GM12878 (cell line): ENCODE measurements around the gene TSC22D3. TPM values are rescaled to one million over a fixed set of nuclear protein-coding genes. Genes with fewer than 3 reads are reported as not detected.
A peak's percentile ranks its signal among the peaks of the same experiment; 100 is the strongest.

Source experiments
- ATAC-seq: fragments of 200-7000 bp; cut with Tn5 transposase; 3 replicates; pipeline ENCODE4 v1.9.1; 2020; ENCODE audit warnings: mild to moderate bottlenecking, moderate library complexity
- BruUV-seq: library from RNA; stranded (reverse); fragments of 400-500 nt; replicated peaks from 2 replicates; lab custom pipeline; 2021; lab: Mats Ljungman, UMichigan
- CTCF ChIA-PET: fragments of 300-600 bp; sonication (Branson Sonifier 250); formaldehyde crosslinking; extraction: SDS; loops from one replicate; lab custom pipeline; 2021; ENCODE audit warnings: inconsistent platforms; lab: Yijun Ruan, JAX
- POLR2A ChIA-PET: fragments of 350-600 bp; formaldehyde crosslinking; extraction: SDS; loops from one replicate; lab custom pipeline; 2021; ENCODE audit warnings: inconsistent platforms; lab: Charles Lee
- RAD21 ChIA-PET: fragments of 300-600 bp; sonication (Branson Sonifier 250); formaldehyde crosslinking; loops from one replicate; lab custom pipeline; 2023; ENCODE audit warnings: antibody characterized with exemption; ENCODE audit not compliant: unreplicated experiment; lab: Charles Lee
- SMC1A ChIA-PET: fragments of 300-600 bp; sonication (Branson Sonifier 250); formaldehyde crosslinking; loops from one replicate; lab custom pipeline; 2023; ENCODE audit not compliant: unreplicated experiment, uncharacterized antibody; lab: Charles Lee
- DNase-seq: peaks from one replicate; pipeline ENCODE4 v3.0.0-alpha.2; 2011; ENCODE audit warnings: low read depth, low spot score
- FAIRE-seq: peaks from 3 replicates; lab custom pipeline; 2011; peaks lifted over from hg19 to GRCh38; lab: Jason Lieb, UNC
- H2AFZ ChIP-seq: 2 replicates; pipeline ENCODE4 v1.6.0; 2011; ENCODE audit warnings: low read depth, low read length, control low read depth; ENCODE audit not compliant: control insufficient read depth
- H3K27ac ChIP-seq: 2 replicates; pipeline ENCODE4 v1.5.1; 2011; ENCODE audit warnings: control low read depth; ENCODE audit not compliant: control insufficient read depth, insufficient read depth
- H3K27me3 ChIP-seq, 2 experiments: replicated peaks in 1 of 2; 2 replicates each; pipeline versions ENCODE4 v1.6.0 to v1.6.1; 2011; ENCODE audit warnings: low read length in 1 of 2; ENCODE audit not compliant: control insufficient read depth in 2 of 2, insufficient read depth in 2 of 2
- H3K36me3 ChIP-seq, 2 experiments: 2 replicates each; pipeline ENCODE4 v1.5.1; 2011; ENCODE audit warnings: low read length in 1 of 2; ENCODE audit not compliant: control insufficient read depth in 2 of 2, insufficient read depth in 2 of 2
- H3K4me1 ChIP-seq: 2 replicates; pipeline ENCODE4 v1.6.1; 2011; ENCODE audit warnings: mild to moderate bottlenecking, low read length, moderate library complexity, mixed read lengths; ENCODE audit not compliant: control insufficient read depth, insufficient read depth
- H3K4me2 ChIP-seq: 2 replicates; pipeline ENCODE4 v1.6.0; 2011; ENCODE audit warnings: control low read depth; ENCODE audit not compliant: control insufficient read depth, insufficient read depth
- H3K4me3 ChIP-seq: fragments of 200-600 bp; sonication (generic); 2 replicates; pipeline ENCODE4 v1.5.1; 2016
- H3K79me2 ChIP-seq: 2 replicates; pipeline ENCODE4 v1.6.0; 2011; ENCODE audit warnings: low read length; ENCODE audit not compliant: control insufficient read depth, insufficient read depth
- H3K9ac ChIP-seq: 2 replicates; pipeline ENCODE4 v1.8.0; 2011; ENCODE audit warnings: low read length, control low read depth, mixed read lengths; ENCODE audit not compliant: control insufficient read depth, insufficient read depth
- H3K9me3 ChIP-seq: replicated peaks from 3 replicates; pipeline ENCODE4 v1.5.1; 2011; ENCODE audit warnings: mild to moderate bottlenecking, low read length; ENCODE audit not compliant: control insufficient read depth, insufficient read depth
- H4K20me1 ChIP-seq: 2 replicates; pipeline ENCODE4 v1.6.0; 2011; ENCODE audit not compliant: control insufficient read depth, insufficient read depth
- BACH1 ChIP-seq: fragments of 450-650 bp; IDR thresholded peaks from 2 replicates; pipeline ENCODE4 v1.6.1; 2017; ENCODE audit warnings: mild to moderate bottlenecking, borderline replicate concordance
- BCL11A ChIP-seq: IDR thresholded peaks from 2 replicates; pipeline ENCODE4 v1.6.1; 2011; ENCODE audit warnings: low read depth, low read length
- IRF3 ChIP-seq: fragments of 450-650 bp; IDR thresholded peaks from 2 replicates; pipeline ENCODE4 v1.6.1; 2014; ENCODE audit warnings: mild to moderate bottlenecking
- LARP7 ChIP-seq: fragments of 450-650 bp; IDR thresholded peaks from 2 replicates; pipeline ENCODE4 v1.6.1; 2017; ENCODE audit warnings: mild to moderate bottlenecking
- NR2C1 ChIP-seq: fragments of 450-650 bp; IDR thresholded peaks from 2 replicates; pipeline ENCODE4 v1.6.1; 2017; ENCODE audit warnings: antibody characterized with exemption, mild to moderate bottlenecking, moderate library complexity
- PAX5 ChIP-seq: IDR thresholded peaks from 2 replicates; pipeline ENCODE4 v1.6.1; 2011; ENCODE audit warnings: low read depth, low read length, borderline replicate concordance
- POLR2A ChIP-seq: IDR thresholded peaks from 2 replicates; pipeline ENCODE4 v1.6.1; 2011; ENCODE audit warnings: low read depth, mild to moderate bottlenecking, low read length
- POU2F2 ChIP-seq: IDR thresholded peaks from 3 replicates; pipeline ENCODE4 v1.6.1; 2011; ENCODE audit warnings: low read depth, mild to moderate bottlenecking, low read length, borderline replicate concordance
- RELA ChIP-seq: fragments of 450-650 bp; IDR thresholded peaks from 2 replicates; pipeline ENCODE4 v1.8.0; 2014; ENCODE audit warnings: borderline replicate concordance; ENCODE audit not compliant: partially characterized antibody
- SMARCA5 ChIP-seq: fragments of 450-650 bp; IDR thresholded peaks from 2 replicates; pipeline ENCODE4 v1.6.1; 2017; ENCODE audit warnings: mild to moderate bottlenecking
- SREBF2 ChIP-seq: IDR thresholded peaks from 2 replicates; pipeline ENCODE4 v1.6.1; 2012; ENCODE audit warnings: mild to moderate bottlenecking, low read length
- TCF12 ChIP-seq: IDR thresholded peaks from 2 replicates; pipeline ENCODE4 v1.6.1; 2011; ENCODE audit warnings: low read depth, mild to moderate bottlenecking, low read length
- WRNIP1 ChIP-seq: IDR thresholded peaks from 2 replicates; pipeline ENCODE4 v1.6.1; 2011; ENCODE audit warnings: low read depth, low read length, improper control_type of control experiment, borderline replicate concordance
- YBX1 ChIP-seq: fragments of 450-650 bp; IDR thresholded peaks from 2 replicates; pipeline ENCODE4 v1.6.1; 2016; ENCODE audit warnings: antibody characterized with exemption
- WGBS: methylation state at CpG from one replicate; pipeline ENCODE4 v1.1.6; 2016; ENCODE audit warnings: low lambda C conversion rate; ENCODE audit not compliant: insufficient replicate concordance, insufficient coverage; ENCODE audit errors: missing lambda C conversion rate; 5-methylcytosine and 5-hydroxymethylcytosine counted together
- in situ Hi-C: fragments of 300-500 bp; cut with MboI; formaldehyde crosslinking; loops from 9 replicates; pipeline ENCODE4 v1.14.3; 2018; ENCODE audit warnings: mixed read lengths
- intact Hi-C: fragments of 100-400 bp; cut with micrococcal nuclease; formaldehyde crosslinking; loops from one replicate; pipeline ENCODE4 v1.14.2; 2022; ENCODE audit not compliant: unreplicated experiment
- polyA plus RNA-seq, 11 experiments: library from polyadenylated mRNA; depleted of rRNA in 4 of 11; unstranded in 6 of 11; stranded (reverse) in 5 of 11; fragments of >200 nt; fragmentation: Nextera tagmentation in 4 of 11; fragmentation: Illumina TruSeq in 1 of 11; extraction: Ambion mirVana in 4 of 11; extraction: Trizol in 1 of 11; gene quantifications; 1 replicate in 1 of 11; 2 replicates in 10 of 11; pipeline versions ENCODE4 v1.2.1 to v1.2.3, GENCODE V29; 2011 to 2016; ENCODE audit warnings: inconsistent platforms in 2 of 11, missing spikeins in 2 of 11, low read depth in 1 of 11
- total RNA-seq, 4 experiments: library from RNA; depleted of rRNA in 3 of 4; stranded (reverse); fragments of >200 nt in 3 of 4; fragmentation: Illumina TruSeq in 1 of 4; extraction: Trizol in 1 of 4; gene quantifications; 2 replicates each; pipeline versions ENCODE4 v1.2.1 to v1.2.3, GENCODE V29; 2013 to 2021
- TF ChIP-seq, protein P1 (sequence below): fragments of 450-650 bp; IDR thresholded peaks from 2 replicates; pipeline ENCODE4 v1.6.1; 2018; ENCODE audit warnings: borderline replicate concordance, mild to moderate bottlenecking; ENCODE audit not compliant: partially characterized antibody
- TF ChIP-seq, protein P2 (sequence below): fragments of 150-350 bp; IDR thresholded peaks from 2 replicates; pipeline ENCODE4 v1.6.1; 2016; ENCODE audit warnings: low read depth, low read length

Gene TSC22D3
- total and polyA plus RNA-seq, 10 of the 15 experiments (the other 5 are each of a cell fraction or from before 2014, with no cell fraction given) = 4.6 to 122 (median 16.1) TPM

DNA sequence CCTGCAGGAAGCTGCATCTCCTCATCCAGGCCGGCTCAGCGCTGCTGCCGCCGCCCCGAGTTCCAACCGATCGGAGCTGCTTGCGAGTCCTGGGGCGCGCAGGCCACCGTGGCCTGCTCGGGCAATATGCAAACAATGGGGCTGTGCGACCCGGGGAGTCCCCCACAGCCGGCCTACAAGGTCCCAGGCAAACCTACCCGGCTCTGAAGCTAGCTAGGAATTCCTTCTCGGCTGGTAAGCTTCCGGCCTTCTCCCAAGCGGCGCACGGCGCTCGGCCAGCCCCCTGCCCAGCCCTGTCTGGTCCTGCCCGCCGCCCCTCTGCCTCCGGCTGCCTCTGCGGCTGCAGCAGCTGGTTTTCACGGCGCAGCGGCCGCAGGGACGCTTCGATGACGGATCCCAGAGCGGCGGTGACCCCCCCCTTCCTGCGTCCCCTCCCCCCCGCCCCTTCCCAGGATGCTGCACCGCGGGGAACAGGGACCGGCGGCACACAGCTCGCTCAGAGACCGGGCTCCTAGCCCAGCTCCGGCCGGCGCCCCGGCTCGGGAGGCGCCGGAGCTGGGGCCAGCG, 59.4 kb downstream of the TSC22D3 start:
- TSS peak; percentile 65 for BruUV-seq
- Histone ChIP-seq H2AFZ (no peak overlapping the region), H3K4me2 (peak overlapping the region; percentile 80), H3K4me3 (peak overlapping the region; percentile 81), H3K79me2 (peaks cover 17% of the 10 kb centered on the region), H3K36me3 (no peaks in the 10 kb centered on the region), H3K9ac (peak overlapping the region; percentile 73), H4K20me1 (peaks cover 4% of the 10 kb centered on the region; the same call in 1 of the 2 replicates), H3K27me3 (no peaks in the 10 kb centered on the region), H3K9me3 (no peaks in the 10 kb centered on the region; the same call in 2 of the 3 replicates), H3K4me1 (peaks cover 23% of the 10 kb centered on the region), H3K27ac (peak overlapping the region; percentile 86)
- intact Hi-C loops (loop anchor here (5.0 kb wide), 2 partner anchors 46 to 824 kb away; no protein-coding TSS in a partner anchor), in situ Hi-C loops (no loop called here)
- ATAC-seq = peak; percentile 30
- 40% methylated on average over 29 of the region's 52 CpGs for WGBS
- no peak for FAIRE-seq
- no peak for DNase-seq
- ChIA-PET RAD21 (interaction anchor here (0.6 to 15.7 kb wide), 10 partner anchors 8 to 88 kb away, joined by 3 to 444 read pairs (median 8); partner anchors contain the start of genes NCBP2L, PRPS1 and TSC22D3), CTCF (interaction anchor here (0.7 to 9.1 kb wide), 9 partner anchors 11 to 61 kb away, joined by 3 to 273 read pairs (median 9); partner anchors contain the start of gene NCBP2L), SMC1A (interaction anchor here (1.0 to 16.4 kb wide), 13 partner anchors 7 to 88 kb away, joined by 3 to 425 read pairs (median 5); partner anchors contain the start of genes NCBP2L, PRPS1 and TSC22D3), POLR2A (interaction anchor here (1.0 to 18.2 kb wide), 9 partner anchors 13 to 59 kb away, joined by 3 to 287 read pairs (median 4); partner anchors contain the start of gene TSC22D3)
- 0 out of 2 replicates have a peak, but pooled peaks have one; percentile 64 for TF ChIP-seq LARP7
- TF ChIP-seq NR2C1 = no peak
- TF ChIP-seq WRNIP1 = no peak
- no peak for TF ChIP-seq PAX5
- TF ChIP-seq, protein P1, sequence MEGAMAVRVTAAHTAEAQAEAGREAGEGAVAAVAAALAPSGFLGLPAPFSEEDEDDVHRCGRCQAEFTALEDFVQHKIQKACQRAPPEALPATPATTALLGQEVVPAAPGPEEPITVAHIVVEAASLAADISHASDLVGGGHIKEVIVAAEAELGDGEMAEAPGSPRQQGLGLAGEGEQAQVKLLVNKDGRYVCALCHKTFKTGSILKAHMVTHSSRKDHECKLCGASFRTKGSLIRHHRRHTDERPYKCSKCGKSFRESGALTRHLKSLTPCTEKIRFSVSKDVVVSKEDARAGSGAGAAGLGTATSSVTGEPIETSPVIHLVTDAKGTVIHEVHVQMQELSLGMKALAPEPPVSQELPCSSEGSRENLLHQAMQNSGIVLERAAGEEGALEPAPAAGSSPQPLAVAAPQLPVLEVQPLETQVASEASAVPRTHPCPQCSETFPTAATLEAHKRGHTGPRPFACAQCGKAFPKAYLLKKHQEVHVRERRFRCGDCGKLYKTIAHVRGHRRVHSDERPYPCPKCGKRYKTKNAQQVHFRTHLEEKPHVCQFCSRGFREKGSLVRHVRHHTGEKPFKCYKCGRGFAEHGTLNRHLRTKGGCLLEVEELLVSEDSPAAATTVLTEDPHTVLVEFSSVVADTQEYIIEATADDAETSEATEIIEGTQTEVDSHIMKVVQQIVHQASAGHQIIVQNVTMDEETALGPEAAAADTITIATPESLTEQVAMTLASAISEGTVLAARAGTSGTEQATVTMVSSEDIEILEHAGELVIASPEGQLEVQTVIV = no peak
- no peak; the same call in 1 of the 2 replicates for TF ChIP-seq POLR2A
- TF ChIP-seq SMARCA5 = no peak
- TF ChIP-seq YBX1 = no peak
- no peak for TF ChIP-seq SREBF2
- no peak for TF ChIP-seq IRF3
- TF ChIP-seq TCF12 = no peak
- TF ChIP-seq POU2F2 = peak; percentile 53; the same call in 2 of the 3 replicates
- no peak for TF ChIP-seq BCL11A
- TF ChIP-seq BACH1 = 0 out of 2 replicates have a peak, but pooled peaks have one; percentile 11
- TF ChIP-seq, protein P2, sequence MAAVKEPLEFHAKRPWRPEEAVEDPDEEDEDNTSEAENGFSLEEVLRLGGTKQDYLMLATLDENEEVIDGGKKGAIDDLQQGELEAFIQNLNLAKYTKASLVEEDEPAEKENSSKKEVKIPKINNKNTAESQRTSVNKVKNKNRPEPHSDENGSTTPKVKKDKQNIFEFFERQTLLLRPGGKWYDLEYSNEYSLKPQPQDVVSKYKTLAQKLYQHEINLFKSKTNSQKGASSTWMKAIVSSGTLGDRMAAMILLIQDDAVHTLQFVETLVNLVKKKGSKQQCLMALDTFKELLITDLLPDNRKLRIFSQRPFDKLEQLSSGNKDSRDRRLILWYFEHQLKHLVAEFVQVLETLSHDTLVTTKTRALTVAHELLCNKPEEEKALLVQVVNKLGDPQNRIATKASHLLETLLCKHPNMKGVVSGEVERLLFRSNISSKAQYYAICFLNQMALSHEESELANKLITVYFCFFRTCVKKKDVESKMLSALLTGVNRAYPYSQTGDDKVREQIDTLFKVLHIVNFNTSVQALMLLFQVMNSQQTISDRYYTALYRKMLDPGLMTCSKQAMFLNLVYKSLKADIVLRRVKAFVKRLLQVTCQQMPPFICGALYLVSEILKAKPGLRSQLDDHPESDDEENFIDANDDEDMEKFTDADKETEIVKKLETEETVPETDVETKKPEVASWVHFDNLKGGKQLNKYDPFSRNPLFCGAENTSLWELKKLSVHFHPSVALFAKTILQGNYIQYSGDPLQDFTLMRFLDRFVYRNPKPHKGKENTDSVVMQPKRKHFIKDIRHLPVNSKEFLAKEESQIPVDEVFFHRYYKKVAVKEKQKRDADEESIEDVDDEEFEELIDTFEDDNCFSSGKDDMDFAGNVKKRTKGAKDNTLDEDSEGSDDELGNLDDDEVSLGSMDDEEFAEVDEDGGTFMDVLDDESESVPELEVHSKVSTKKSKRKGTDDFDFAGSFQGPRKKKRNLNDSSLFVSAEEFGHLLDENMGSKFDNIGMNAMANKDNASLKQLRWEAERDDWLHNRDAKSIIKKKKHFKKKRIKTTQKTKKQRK = no peak
- TF ChIP-seq RELA = no peak
